GM12878 (cell line): ENCODE data around the gene ABHD11. TPM values are rescaled to one million over a fixed set of nuclear protein-coding genes. Genes with fewer than 3 reads are reported as not detected.
A peak's percentile ranks its signal among the peaks of the same experiment; 100 is the strongest.
"Not testable (repeated sequence)": the region's sequence is repeated elsewhere in the genome, so short reads cannot be mapped to it uniquely, and the experiment has no call there.

Source experiments
- ATAC-seq: fragments of 200-7000 bp; cut with Tn5 transposase; 3 replicates; pipeline ENCODE4 v1.9.1; 2020; ENCODE audit warnings: mild to moderate bottlenecking, moderate library complexity
- BruUV-seq: library from RNA; stranded (reverse); fragments of 400-500 nt; replicated peaks from 2 replicates; lab custom pipeline; 2021; lab: Mats Ljungman, UMichigan
- CTCF ChIA-PET: fragments of 300-600 bp; sonication (Branson Sonifier 250); formaldehyde crosslinking; extraction: SDS; loops from one replicate; lab custom pipeline; 2021; ENCODE audit warnings: inconsistent platforms; lab: Yijun Ruan, JAX
- POLR2A ChIA-PET: fragments of 350-600 bp; formaldehyde crosslinking; extraction: SDS; loops from one replicate; lab custom pipeline; 2021; ENCODE audit warnings: inconsistent platforms; lab: Charles Lee
- RAD21 ChIA-PET: fragments of 300-600 bp; sonication (Branson Sonifier 250); formaldehyde crosslinking; loops from one replicate; lab custom pipeline; 2023; ENCODE audit warnings: antibody characterized with exemption; ENCODE audit not compliant: unreplicated experiment; lab: Charles Lee
- SMC1A ChIA-PET: fragments of 300-600 bp; sonication (Branson Sonifier 250); formaldehyde crosslinking; loops from one replicate; lab custom pipeline; 2023; ENCODE audit not compliant: unreplicated experiment, uncharacterized antibody; lab: Charles Lee
- DNase-seq: peaks from one replicate; pipeline ENCODE4 v3.0.0-alpha.2; 2011; ENCODE audit warnings: low read depth, low spot score
- FAIRE-seq: peaks from 3 replicates; lab custom pipeline; 2011; peaks lifted over from hg19 to GRCh38; lab: Jason Lieb, UNC
- H2AFZ ChIP-seq: 2 replicates; pipeline ENCODE4 v1.6.0; 2011; ENCODE audit warnings: low read depth, low read length, control low read depth; ENCODE audit not compliant: control insufficient read depth
- H3K27ac ChIP-seq: 2 replicates; pipeline ENCODE4 v1.5.1; 2011; ENCODE audit warnings: control low read depth; ENCODE audit not compliant: control insufficient read depth, insufficient read depth
- H3K27me3 ChIP-seq, 2 experiments: replicated peaks in 1 of 2; 2 replicates each; pipeline versions ENCODE4 v1.6.0 to v1.6.1; 2011; ENCODE audit warnings: low read length in 1 of 2; ENCODE audit not compliant: control insufficient read depth in 2 of 2, insufficient read depth in 2 of 2
- H3K36me3 ChIP-seq, 2 experiments: 2 replicates each; pipeline ENCODE4 v1.5.1; 2011; ENCODE audit warnings: low read length in 1 of 2; ENCODE audit not compliant: control insufficient read depth in 2 of 2, insufficient read depth in 2 of 2
- H3K4me1 ChIP-seq: 2 replicates; pipeline ENCODE4 v1.6.1; 2011; ENCODE audit warnings: mild to moderate bottlenecking, low read length, moderate library complexity, mixed read lengths; ENCODE audit not compliant: control insufficient read depth, insufficient read depth
- H3K4me2 ChIP-seq: 2 replicates; pipeline ENCODE4 v1.6.0; 2011; ENCODE audit warnings: control low read depth; ENCODE audit not compliant: control insufficient read depth, insufficient read depth
- H3K4me3 ChIP-seq: fragments of 200-600 bp; sonication (generic); 2 replicates; pipeline ENCODE4 v1.5.1; 2016
- H3K79me2 ChIP-seq: 2 replicates; pipeline ENCODE4 v1.6.0; 2011; ENCODE audit warnings: low read length; ENCODE audit not compliant: control insufficient read depth, insufficient read depth
- H3K9ac ChIP-seq: 2 replicates; pipeline ENCODE4 v1.8.0; 2011; ENCODE audit warnings: low read length, control low read depth, mixed read lengths; ENCODE audit not compliant: control insufficient read depth, insufficient read depth
- H3K9me3 ChIP-seq: replicated peaks from 3 replicates; pipeline ENCODE4 v1.5.1; 2011; ENCODE audit warnings: mild to moderate bottlenecking, low read length; ENCODE audit not compliant: control insufficient read depth, insufficient read depth
- H4K20me1 ChIP-seq: 2 replicates; pipeline ENCODE4 v1.6.0; 2011; ENCODE audit not compliant: control insufficient read depth, insufficient read depth
- ATF3 ChIP-seq: IDR thresholded peaks from 2 replicates; pipeline ENCODE4 v1.6.1; 2011; ENCODE audit warnings: low read depth, mild to moderate bottlenecking, low read length, moderate library complexity, borderline replicate concordance; ENCODE audit errors: extremely low read depth
- CHD2 ChIP-seq: IDR thresholded peaks from 2 replicates; pipeline ENCODE4 v1.6.1; 2011; ENCODE audit warnings: low read depth, low read length, improper control_type of control experiment, borderline replicate concordance
- HDAC2 ChIP-seq: fragments of 200-600 bp; sonication (generic); IDR thresholded peaks from 2 replicates; pipeline ENCODE4 v1.6.1; 2017
- MTA3 ChIP-seq: IDR thresholded peaks from 2 replicates; pipeline ENCODE4 v1.6.1; 2012; ENCODE audit warnings: low read length, inconsistent platforms, borderline replicate concordance
- POLR2A ChIP-seq: IDR thresholded peaks from 2 replicates; pipeline ENCODE4 v1.6.1; 2011; ENCODE audit warnings: low read depth, mild to moderate bottlenecking, low read length
- POLR2AphosphoS5 ChIP-seq: IDR thresholded peaks from 2 replicates; pipeline ENCODE4 v1.6.1; 2011; ENCODE audit warnings: mild to moderate bottlenecking, low read length, inconsistent platforms
- SP1 ChIP-seq: IDR thresholded peaks from one replicate; pipeline ENCODE4 v1.6.1; 2011; ENCODE audit warnings: low read depth, low read length
- TCF3 ChIP-seq: IDR thresholded peaks from 2 replicates; pipeline ENCODE4 v1.6.1; 2012; ENCODE audit warnings: low read depth, mild to moderate bottlenecking, low read length, borderline replicate concordance; ENCODE audit not compliant: insufficient read depth
- WRNIP1 ChIP-seq: IDR thresholded peaks from 2 replicates; pipeline ENCODE4 v1.6.1; 2011; ENCODE audit warnings: low read depth, low read length, improper control_type of control experiment, borderline replicate concordance
- ZZZ3 ChIP-seq: IDR thresholded peaks from 2 replicates; pipeline ENCODE4 v1.6.1; 2011; ENCODE audit warnings: low read depth; ENCODE audit not compliant: control insufficient read depth, insufficient read length
- whole genome bisulfite sequencing: methylation state at CpG from one replicate; pipeline ENCODE4 v1.1.6; 2016; ENCODE audit warnings: low lambda C conversion rate; ENCODE audit not compliant: insufficient replicate concordance, insufficient coverage; ENCODE audit errors: missing lambda C conversion rate; 5-methylcytosine and 5-hydroxymethylcytosine counted together
- in situ Hi-C: fragments of 300-500 bp; cut with MboI; formaldehyde crosslinking; loops from 9 replicates; pipeline ENCODE4 v1.14.3; 2018; ENCODE audit warnings: mixed read lengths
- intact Hi-C: fragments of 100-400 bp; cut with micrococcal nuclease; formaldehyde crosslinking; loops from one replicate; pipeline ENCODE4 v1.14.2; 2022; ENCODE audit not compliant: unreplicated experiment
- polyA plus RNA-seq, 11 experiments: library from polyadenylated mRNA; depleted of rRNA in 4 of 11; unstranded in 6 of 11; stranded (reverse) in 5 of 11; fragments of >200 nt; fragmentation: Nextera tagmentation in 4 of 11; fragmentation: Illumina TruSeq in 1 of 11; extraction: Ambion mirVana in 4 of 11; extraction: Trizol in 1 of 11; gene quantifications; 1 replicate in 1 of 11; 2 replicates in 10 of 11; pipeline versions ENCODE4 v1.2.1 to v1.2.3, GENCODE V29; 2011 to 2016; ENCODE audit warnings: inconsistent platforms in 2 of 11, missing spikeins in 2 of 11, low read depth in 1 of 11
- total RNA-seq, 4 experiments: library from RNA; depleted of rRNA in 3 of 4; stranded (reverse); fragments of >200 nt in 3 of 4; fragmentation: Illumina TruSeq in 1 of 4; extraction: Trizol in 1 of 4; gene quantifications; 2 replicates each; pipeline versions ENCODE4 v1.2.1 to v1.2.3, GENCODE V29; 2013 to 2021

ABHD11 gene
- total and polyA plus RNA-seq, 10 of the 15 experiments (the other 5 are each of a cell fraction or from before 2014, with no cell fraction given) = 2.8 to 24.8 (median 10.1) TPM

- no peak overlapping the region for H3K9ac ChIP-seq
- DNase-seq (no peak), FAIRE-seq (no peak), ATAC-seq (no peak)
- no peaks in the 10 kb centered on the region for H3K36me3 ChIP-seq
- H2AFZ ChIP-seq = no peak overlapping the region
- no peaks in the 10 kb centered on the region for H3K9me3 ChIP-seq
- TSS peak; percentile 25 for BruUV-seq
- WGBS = 90% methylated on average over 4 of the region's 4 CpGs
- TF ChIP-seq HDAC2 (no peak), WRNIP1 (no peak), POLR2AphosphoS5 (no peak), CHD2 (no peak)
- H3K4me2 ChIP-seq = no peak overlapping the region
- ChIA-PET CTCF (interaction anchor here (0.7 kb wide), 1 partner anchor 31 kb away, joined by 3 read pairs; no protein-coding TSS in a partner anchor), RAD21 (interaction anchor here (1.4 to 1.7 kb wide), 2 partner anchors 23 to 110 kb away, joined by 4 read pairs; partner anchors contain the start of gene ABHD11), POLR2A (no interaction called here), SMC1A (no interaction called here)
- intact Hi-C loops (no loop called here), in situ Hi-C loops (no loop called here)
- H3K27me3 ChIP-seq = no peaks in the 10 kb centered on the region
- H3K4me1 ChIP-seq = peaks cover 12% of the 10 kb centered on the region
- H3K27ac ChIP-seq = no peak overlapping the region
- 0 out of 2 replicates have a peak, but pooled peaks cover 4% of the 10 kb centered on the region for H4K20me1 ChIP-seq
- no peaks in the 10 kb centered on the region for H3K79me2 ChIP-seq
- no peak overlapping the region for H3K4me3 ChIP-seq
These were observed 22.2 kb downstream of the ABHD11 start for GRCh38 chr7:73716318-73716890.

GRCh38 chr7:73715648-73716317 is 22.8 kb downstream of the ABHD11 start:
- 31% methylated on average over 16 of the region's 16 CpGs for WGBS
- Histone ChIP-seq H3K4me2 (no peak overlapping the region), H3K9me3 (no peaks in the 10 kb centered on the region), H3K27me3 (no peaks in the 10 kb centered on the region), H3K4me1 (peaks cover 12% of the 10 kb centered on the region), H4K20me1 (0 out of 2 replicates have a peak, but pooled peaks cover 4% of the 10 kb centered on the region), H3K27ac (no peak overlapping the region), H3K4me3 (no peak overlapping the region), H3K79me2 (no peaks in the 10 kb centered on the region), H2AFZ (no peak overlapping the region), H3K36me3 (no peaks in the 10 kb centered on the region), H3K9ac (no peak overlapping the region)
- TF ChIP-seq ATF3 (no peak), ZZZ3 (no peak), TCF3 (0 out of 2 replicates have a peak, but pooled peaks have one; percentile 10), MTA3 (no peak), SP1 (no peak), POLR2A (no peak)
- ATAC-seq (peak; percentile 40), DNase-seq (no peak), FAIRE-seq (no peak)
- ChIA-PET SMC1A (interaction anchor here (0.7 kb wide), 1 partner anchor 263 kb away, joined by 3 read pairs; no protein-coding TSS in a partner anchor), POLR2A (no interaction called here), RAD21 (interaction anchor here (1.7 kb wide), 1 partner anchor 109 kb away, joined by 4 read pairs; no protein-coding TSS in a partner anchor), CTCF (interaction anchor here (0.7 kb wide), 1 partner anchor 30 kb away, joined by 3 read pairs; no protein-coding TSS in a partner anchor)
- in situ Hi-C loops = no loop called here
- BruUV-seq = no TSS peak
- intact Hi-C loops = no loop called here

GRCh38 chr7:73713319-73713718 is 25.3 kb downstream of the ABHD11 start:
- 53% methylated on average over 6 of the region's 6 CpGs for WGBS

More at GRCh38 chr7:73713319-73713718, 25.3 kb downstream of the ABHD11 start:
- H3K36me3 ChIP-seq, H4K20me1 ChIP-seq, BruUV-seq, intact Hi-C loops, H2AFZ ChIP-seq, H3K9ac ChIP-seq, ATAC-seq, H3K27ac ChIP-seq, RAD21 ChIA-PET, H3K9me3 ChIP-seq, H3K27me3 ChIP-seq, H3K4me2 ChIP-seq, H3K4me3 ChIP-seq, H3K79me2 ChIP-seq, FAIRE-seq, DNase-seq, SMC1A ChIA-PET, in situ Hi-C loops: not testable (repeated sequence)
- ChIA-PET CTCF (interaction anchor here (0.9 to 2.5 kb wide), 2 partner anchors 11 to 106 kb away, joined by 3 to 6 read pairs; no protein-coding TSS in a partner anchor), POLR2A (interaction anchor here (0.5 kb wide), 1 partner anchor 1333 kb away, joined by 4 read pairs; no protein-coding TSS in a partner anchor)
- peaks cover 10% of the 10 kb centered on the region for H3K4me1 ChIP-seq
